Measurements from ENCODE around the gene IL1RAPL1.

The IL1RAPL1 gene

DNA sequence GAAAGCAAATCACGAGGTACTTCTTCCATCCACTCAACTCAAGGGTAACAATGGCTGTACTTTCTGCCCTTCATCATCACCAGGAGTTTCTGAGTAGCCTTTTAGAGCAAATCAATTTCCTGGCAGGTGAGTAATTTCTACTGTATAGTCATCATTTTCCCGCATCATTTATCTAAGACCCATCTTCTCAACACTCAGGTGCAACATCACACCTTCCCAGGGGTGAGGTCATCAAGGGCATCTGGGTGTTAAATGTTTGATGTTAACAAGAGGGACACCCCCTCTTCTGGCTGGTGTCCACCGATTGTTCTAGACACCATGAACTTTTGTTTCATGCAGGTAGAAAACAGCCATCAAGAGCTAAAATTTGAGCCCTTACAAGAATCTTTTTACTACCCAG, 1314.8 kb downstream of the IL1RAPL1 start:
- no peak for DNase-seq (ENCODE audit: low read depth)

DNA sequence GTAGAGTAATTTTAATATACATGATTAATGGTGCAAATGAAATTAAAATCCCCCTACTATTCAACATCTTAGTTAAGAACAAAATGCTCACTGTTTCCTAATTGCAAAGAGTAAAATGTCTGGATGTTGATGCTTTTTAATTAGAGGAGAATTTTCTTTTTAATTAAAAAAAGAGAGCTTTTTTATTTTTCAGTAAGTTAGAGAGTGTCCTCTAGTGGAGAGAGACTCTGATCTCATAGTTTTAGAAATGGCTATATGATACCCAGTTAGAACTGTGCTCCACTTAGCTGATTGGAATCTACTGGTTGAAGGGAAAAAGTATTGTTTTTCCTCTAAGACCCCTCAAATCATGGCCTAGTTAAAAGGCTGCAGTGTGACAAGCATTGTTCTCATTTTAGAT, 1316.1 kb downstream of the IL1RAPL1 start:
- DNase-seq (ENCODE audit: low read depth): peak; percentile 2

DNA sequence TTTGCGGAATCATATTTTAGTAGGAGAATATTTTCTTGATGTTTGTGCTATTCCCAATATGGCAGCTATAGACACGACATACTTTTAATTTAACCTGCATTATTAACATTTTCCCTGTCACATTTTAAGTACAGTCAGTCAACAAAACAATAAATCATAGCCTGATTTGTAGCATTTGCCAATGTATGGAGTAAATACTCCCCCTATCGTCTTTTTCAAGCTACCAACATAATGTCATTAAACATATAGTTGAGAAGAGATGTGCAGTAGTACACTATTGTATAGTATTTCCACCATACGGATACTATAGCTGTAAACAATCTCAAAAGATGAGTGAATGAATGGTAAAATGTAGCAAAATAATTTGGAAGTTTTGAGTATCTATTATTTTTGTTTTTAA, 1324.4 kb downstream of the IL1RAPL1 start:
- no peak for DNase-seq (ENCODE audit: low read depth)

DNA sequence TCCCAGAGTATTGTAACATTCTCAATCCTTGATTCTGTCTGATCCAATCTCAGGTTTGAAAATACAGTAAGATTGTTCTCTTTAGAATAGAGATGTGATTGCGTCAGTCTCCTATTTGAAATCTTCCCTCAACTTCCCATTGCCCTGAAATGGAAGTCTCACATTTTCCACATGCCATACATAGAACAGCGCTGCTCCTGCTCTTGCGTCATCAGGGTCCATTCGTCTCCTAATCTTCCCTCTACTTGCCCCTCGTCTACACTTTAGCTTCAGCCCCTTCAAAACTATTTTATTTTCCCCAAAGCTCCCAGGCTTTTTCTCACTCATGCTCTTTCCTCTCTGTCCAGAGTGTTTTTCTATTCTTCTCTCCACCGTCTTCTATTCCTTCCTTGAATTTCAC, 1326.4 kb downstream of the IL1RAPL1 start:
- DNase-seq (ENCODE audit: low read depth): no peak

DNA sequence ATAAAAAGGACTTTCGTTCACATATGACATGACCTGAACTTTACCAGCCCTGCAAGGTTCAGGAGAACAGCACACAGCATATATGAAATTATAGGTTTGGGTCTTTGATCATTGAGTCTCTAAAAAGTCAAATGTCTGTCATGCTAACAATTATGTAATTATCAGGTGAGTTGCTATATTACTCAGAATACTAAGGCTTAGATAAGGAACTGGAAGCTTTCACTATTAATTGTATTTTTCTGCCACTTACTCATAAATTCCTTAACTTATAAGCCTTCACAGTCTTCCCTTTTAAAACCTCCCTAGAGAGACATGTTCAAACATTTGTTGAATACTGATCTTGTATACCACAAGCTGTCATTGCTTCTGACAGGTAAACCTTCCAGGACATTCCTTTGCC, 1335.4 kb downstream of the IL1RAPL1 start:
- DNase-seq (ENCODE audit: low read depth): no peak

DNA sequence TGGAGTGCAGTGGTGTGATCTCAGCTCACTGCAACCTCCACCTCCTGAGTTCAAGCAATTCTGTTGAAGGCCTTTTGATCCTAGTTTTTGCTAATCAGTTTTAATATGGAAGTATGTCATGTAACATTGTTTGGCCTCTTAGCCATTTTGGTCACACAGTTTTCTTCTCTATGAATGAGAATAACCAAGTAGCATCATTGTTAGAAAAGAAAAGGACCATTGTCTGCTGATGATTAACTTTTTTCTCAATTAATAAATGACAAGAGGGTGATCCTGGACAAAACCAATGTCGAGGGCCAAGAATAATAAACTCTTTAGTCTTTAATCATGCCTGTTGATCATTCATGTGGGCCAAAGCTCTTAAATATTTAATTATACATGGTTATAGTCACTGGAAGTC, 1338.8 kb downstream of the IL1RAPL1 start:
- no peak for DNase-seq (ENCODE audit: low read depth)

DNA sequence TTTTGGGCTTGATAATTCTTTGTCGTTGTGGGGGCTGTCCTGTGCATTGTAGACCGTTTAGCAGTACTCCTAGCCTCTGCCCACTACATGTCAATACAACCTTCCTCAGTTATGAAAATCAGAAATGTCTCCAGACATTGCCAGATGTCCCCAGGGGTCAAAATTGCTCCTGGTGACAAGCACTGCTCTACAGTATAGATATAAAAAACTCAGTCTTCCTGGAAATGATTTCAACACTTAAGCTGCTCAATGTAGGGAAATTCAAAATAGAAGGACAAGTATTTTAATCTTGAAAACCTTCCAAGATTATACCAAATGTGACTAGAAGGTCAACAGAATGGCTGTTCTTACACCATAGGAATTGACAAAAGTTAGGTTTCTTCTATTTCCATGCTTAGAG, 1339.4 kb downstream of the IL1RAPL1 start:
- no peak for DNase-seq (ENCODE audit: low read depth)

DNA sequence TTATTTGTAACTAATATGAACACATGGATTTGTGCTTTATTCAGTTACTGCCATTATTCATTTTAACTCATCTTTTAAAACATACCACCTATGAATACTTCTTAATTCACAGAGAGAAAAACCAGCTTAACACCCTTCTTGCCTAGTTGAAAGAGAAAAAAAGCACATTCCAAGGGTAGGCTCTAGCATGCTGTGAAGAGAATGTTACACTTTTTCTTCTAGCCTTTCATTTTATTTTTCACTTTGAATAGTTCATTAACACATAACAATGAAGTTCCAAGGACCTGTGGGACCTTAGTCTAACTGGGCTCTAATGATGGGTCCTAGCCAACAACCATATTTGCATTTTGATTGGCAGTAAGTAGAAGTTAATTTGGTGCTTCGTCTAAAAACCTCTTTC, 1348.2 kb downstream of the IL1RAPL1 start:
- no peak for DNase-seq (ENCODE audit: low read depth)

DNA sequence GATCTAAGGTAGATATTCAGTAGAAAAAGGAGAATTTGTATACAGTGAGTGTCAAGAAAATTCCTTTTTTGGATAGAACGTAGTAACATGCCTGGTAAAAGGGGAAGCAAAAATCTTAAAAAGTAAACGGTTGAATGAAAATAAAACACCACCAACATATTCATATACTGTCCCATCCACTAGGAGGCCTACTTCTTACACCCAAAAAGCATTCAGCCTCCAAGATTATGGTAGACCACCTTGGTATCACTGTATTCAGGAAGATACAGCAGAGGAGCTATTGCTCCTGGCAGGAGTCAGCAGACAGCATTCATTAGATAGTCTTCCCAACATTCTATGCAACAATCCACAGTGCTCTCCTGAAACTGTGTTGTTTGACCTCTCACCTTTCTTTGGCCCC, 1353.5 kb downstream of the IL1RAPL1 start:
- DNase-seq (ENCODE audit: low read depth): no peak

DNA sequence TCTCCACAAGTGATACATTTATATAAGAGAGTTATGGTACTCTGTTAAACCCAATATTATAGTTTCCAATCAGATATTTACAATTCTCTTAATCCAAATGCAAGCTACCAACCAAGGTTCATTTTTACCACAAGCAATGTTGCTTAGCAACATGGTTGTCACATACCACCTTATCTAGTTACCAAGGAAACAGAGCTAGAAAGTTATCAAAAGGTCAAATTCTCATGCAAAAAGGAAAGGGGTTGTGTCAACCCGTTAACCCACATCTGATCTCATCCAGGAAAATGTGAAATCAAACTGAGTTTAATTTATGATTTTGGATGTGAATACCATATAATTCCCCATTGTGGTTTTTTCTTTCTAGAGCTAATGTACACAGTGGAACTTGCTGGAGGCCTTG, 1354.0 kb downstream of the IL1RAPL1 start:
- DNase-seq (ENCODE audit: low read depth): no peak

DNA sequence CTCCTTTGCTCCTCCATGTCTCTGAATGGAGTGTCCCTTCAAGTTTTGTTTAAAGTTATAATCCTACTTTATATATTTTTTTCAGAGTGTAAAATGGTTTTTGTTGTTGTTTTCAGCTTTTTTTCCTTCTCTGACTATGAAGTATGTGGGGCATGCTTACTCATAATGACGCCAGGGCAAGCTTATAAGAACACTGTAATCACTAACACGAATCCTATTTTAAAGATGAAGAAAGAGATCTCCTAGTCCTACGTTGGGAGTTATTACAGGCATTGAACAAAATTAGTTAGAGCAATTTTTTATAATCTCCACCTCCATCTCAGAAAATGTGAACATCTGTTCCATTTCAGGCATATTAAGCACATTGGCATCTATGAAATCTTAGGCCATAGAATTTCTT, 1360.0 kb downstream of the IL1RAPL1 start:
- no peak for DNase-seq (ENCODE audit: low read depth)

DNA sequence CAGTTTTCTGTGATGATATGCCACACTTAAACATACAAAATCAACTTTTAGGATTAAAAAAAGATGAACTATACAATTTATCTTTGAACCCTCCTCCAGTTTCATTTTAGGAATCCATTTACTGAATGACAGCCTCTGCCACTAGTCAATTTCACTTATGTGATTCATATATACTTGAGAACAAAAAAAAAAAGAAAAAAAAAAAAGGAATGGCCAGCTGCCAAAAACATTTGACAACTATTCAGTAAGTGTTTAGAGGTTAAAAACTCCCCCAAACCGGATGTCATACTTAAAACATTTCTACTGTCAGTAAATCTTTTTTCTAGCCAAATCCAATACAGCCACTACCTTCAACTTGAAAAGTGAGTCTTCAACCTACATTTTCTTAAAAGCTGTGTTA, 1361.4 kb downstream of the IL1RAPL1 start:
- DNase-seq (ENCODE audit: low read depth): peak; percentile 2

DNA sequence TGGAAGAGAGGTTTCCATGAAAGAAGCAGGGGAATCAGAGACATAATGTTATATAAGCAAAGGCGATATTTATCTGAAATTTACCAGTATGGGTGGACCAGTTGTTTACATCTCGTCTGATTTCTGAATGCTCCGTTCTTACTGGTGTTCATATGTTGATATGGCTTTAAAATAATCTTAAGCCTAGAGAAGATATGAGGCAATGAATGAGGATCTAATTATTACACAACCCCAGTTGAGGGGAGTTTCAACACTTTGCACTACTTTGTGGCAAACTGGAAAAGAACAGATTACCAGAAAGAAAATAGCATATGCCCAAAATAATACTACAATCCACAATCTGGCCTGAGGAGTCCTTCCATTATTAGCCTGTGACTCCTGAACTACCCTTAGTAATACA, 1364.8 kb downstream of the IL1RAPL1 start:
- DNase-seq (ENCODE audit: low read depth): no peak

DNA sequence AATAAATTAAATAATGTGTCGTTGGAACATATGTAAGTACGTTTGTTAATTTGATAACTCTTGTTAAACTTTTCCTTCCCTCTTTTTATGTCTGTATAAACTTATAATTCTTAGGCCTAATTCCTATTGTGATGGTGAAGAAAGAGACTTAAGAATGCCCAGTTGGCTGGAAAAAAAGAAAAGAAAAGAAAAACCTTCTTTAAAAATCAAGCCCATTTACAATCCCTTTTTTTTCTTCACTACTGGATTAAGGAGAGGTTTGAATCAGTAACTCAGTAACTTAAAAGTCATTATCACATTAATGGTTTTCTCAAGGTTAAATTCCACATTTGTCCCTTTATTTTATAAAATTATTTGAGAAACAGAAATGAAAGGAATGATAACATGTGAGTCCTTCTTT, 1374.8 kb downstream of the IL1RAPL1 start:
- DNase-seq (ENCODE audit: low read depth): no peak

DNA sequence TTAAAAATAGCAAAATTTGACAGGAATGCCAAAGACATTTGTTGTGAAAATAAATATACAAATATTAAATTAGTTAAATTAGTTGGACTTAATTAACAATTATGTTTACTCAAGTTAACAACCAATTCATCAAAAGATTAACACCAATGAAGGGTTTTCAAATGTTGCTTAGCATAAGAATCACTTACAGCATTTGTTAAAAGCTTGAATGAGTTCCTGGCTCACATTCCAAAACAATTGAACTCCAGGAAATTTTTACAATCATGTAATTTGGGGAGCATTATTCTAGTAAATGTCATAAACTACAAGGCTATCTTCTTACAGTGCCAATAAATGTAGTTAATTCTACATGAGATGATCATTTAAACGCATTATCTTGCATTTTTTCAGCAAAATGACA, 1378.4 kb downstream of the IL1RAPL1 start:
- no peak for DNase-seq (ENCODE audit: low read depth)

DNA sequence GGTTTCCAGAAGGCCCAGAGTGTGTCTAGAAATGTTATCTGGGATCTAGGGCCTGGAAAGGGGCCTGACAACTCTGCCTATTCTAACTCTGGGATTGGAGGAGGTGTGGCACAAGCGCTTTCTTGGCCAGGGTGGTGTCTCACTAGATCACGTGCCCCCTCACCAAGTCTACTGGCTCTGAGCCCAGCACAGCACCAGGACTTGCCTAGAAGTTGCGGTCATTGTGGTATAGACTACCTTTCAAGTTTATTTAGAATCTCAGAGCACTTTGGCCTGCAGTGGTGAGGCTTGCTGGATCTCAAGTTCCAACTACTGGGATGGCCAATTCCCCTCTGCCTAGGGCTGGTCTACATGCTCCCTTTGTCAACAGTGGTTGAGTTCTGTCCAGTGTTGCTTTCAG, 1404.8 kb downstream of the IL1RAPL1 start:
- no peak for DNase-seq (ENCODE audit: low read depth)

DNA sequence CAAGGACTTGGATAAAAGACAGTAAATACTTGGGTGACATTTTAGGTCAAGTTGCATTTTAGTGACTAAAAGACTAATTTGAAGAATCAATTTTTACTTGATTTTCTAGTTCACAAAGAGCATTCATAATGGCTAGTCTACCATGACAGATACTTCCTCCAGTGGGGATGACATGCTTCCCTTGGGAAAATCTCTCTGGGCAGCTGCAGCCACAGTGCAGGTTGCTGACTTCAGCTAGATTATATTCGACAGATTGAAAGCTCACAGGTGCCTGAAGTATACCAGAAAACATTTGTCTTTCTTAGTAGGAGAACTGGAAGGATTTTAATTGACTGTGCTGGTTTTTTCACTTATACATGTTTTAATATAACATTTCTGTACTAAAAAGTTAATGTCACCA, 1418.6 kb downstream of the IL1RAPL1 start:
- no peak for DNase-seq (ENCODE audit: low read depth)
